Common myeloid progenitor, CD34-positive (primary cell): ENCODE results near the gene PDE4D.

Source experiments
- CTCF ChIA-PET: fragments of 350-600 bp; sonication (Branson Sonifier 250); formaldehyde crosslinking; loops from one replicate; lab custom pipeline; 2021; ENCODE audit warnings: antibody characterized with exemption; lab: Charles Lee
- POLR2A ChIA-PET: fragments of 350-600 bp; sonication (Branson Sonifier 250); formaldehyde crosslinking; loops from one replicate; lab custom pipeline; 2021; ENCODE audit warnings: antibody characterized with exemption; lab: Charles Lee
- DNase-seq, 3 donors: peaks; one replicate each; pipeline versions ENCODE4 v3.0.0 to v3.0.0-alpha.2; 2013
- H3K27ac ChIP-seq, 2 experiments: 1 replicate in 1 of 2; 2 replicates in 1 of 2; pipeline ENCODE4 v1.7.0; 2013; ENCODE audit warnings: inconsistent platforms in 2 of 2, low read length in 2 of 2, mild to moderate bottlenecking in 2 of 2, low read depth in 1 of 2, moderate library complexity in 1 of 2; ENCODE audit not compliant: severe bottlenecking in 2 of 2, insufficient read depth in 1 of 2, poor library complexity in 1 of 2
- H3K27me3 ChIP-seq, 5 experiments: replicated peaks in 2 of 5; 1 replicate in 3 of 5; 2 replicates in 2 of 5; pipeline versions ENCODE4 v1.6.1 to v1.7.0; 2013; ENCODE audit warnings: low read length in 4 of 5, mild to moderate bottlenecking in 2 of 5, moderate library complexity in 2 of 5, inconsistent platforms in 1 of 5; ENCODE audit not compliant: insufficient read depth in 5 of 5, control insufficient read depth in 4 of 5
- H3K36me3 ChIP-seq, 4 experiments: 1 replicate in 2 of 4; 2 replicates in 2 of 4; pipeline versions ENCODE4 v1.6.1 to v1.7.0; 2013; ENCODE audit warnings: low read length in 3 of 4, control low read depth in 1 of 4, mild to moderate bottlenecking in 1 of 4; ENCODE audit not compliant: control insufficient read depth in 4 of 4, insufficient read depth in 4 of 4
- H3K4me1 ChIP-seq, 4 experiments: 1 replicate in 3 of 4; 2 replicates in 1 of 4; pipeline versions ENCODE4 v1.6.1 to v1.7.1; 2013; ENCODE audit warnings: low read length in 3 of 4, mild to moderate bottlenecking in 3 of 4, control low read depth in 1 of 4, inconsistent platforms in 1 of 4, moderate library complexity in 1 of 4; ENCODE audit not compliant: control insufficient read depth in 4 of 4, insufficient read depth in 4 of 4; ENCODE audit errors: control extremely low read depth in 1 of 4
- H3K4me3 ChIP-seq, 7 experiments: 1 replicate in 4 of 7; 2 replicates in 3 of 7; pipeline versions ENCODE4 v1.5.1 to v1.7.0; 2013; ENCODE audit warnings: mild to moderate bottlenecking in 7 of 7, low read length in 6 of 7, moderate library complexity in 6 of 7, inconsistent platforms in 2 of 7, low read depth in 2 of 7, control low read depth in 1 of 7; ENCODE audit not compliant: insufficient read depth in 4 of 7, control insufficient read depth in 1 of 7; ENCODE audit errors: extremely low read depth in 1 of 7
- H3K9me3 ChIP-seq, 5 experiments: 1 replicate in 4 of 5; 2 replicates in 1 of 5; pipeline versions ENCODE4 v1.6.1 to v1.7.1; 2013; ENCODE audit warnings: low read length in 4 of 5, mild to moderate bottlenecking in 2 of 5, inconsistent platforms in 1 of 5, low read depth in 1 of 5, moderate library complexity in 1 of 5; ENCODE audit not compliant: control insufficient read depth in 4 of 5, insufficient read depth in 2 of 5; ENCODE audit errors: control extremely low read depth in 1 of 5
- WGBS: methylation state at CpG from one replicate; pipeline ENCODE4 v1.1.5; 2013; ENCODE audit not compliant: insufficient coverage; 5-methylcytosine and 5-hydroxymethylcytosine counted together

The PDE4D gene

DNA sequence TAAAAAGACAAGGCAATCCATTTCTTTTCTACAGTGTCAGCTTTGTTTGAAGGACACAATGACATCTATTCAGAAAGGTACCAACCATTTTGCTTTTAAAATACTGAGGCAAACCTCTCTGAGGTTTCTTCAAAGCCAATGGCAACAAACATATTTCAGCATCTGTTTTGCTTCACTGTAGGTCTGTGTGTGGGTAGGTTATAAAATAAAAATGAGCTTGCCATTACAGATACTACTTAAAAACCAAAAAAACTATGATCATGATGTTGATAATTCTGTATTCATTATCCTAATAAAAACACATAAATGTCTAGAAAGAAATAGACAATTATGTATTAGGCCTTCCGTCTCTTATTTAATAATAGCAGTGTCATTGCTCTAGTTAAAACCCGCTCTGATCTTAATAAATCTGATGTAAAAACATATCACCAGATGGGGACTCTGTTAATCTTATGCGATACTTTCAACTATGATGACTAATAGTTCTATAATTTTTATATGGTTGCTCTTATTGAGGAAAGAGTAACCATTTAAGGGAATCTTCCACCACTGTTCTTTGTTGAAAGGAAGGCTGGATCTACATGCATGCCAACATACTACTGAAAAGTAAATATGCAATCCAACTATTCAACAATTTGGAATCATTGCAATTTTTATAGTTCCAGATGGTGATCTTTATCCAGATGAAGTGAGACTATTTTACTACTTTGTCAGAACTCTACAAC, 647.2 kb downstream of the PDE4D start:
- Histone ChIP-seq H3K4me1 (peaks cover 0 to 1% (median 0%) of the 10 kb centered on the region in 4 experiments), H3K27me3 (no peaks in the 10 kb centered on the region), H3K27ac (no peak overlapping the region), H3K36me3 (no peaks in the 10 kb centered on the region), H3K4me3 (no peak overlapping the region), H3K9me3 (peaks cover 0 to 1% (median 0%) of the 10 kb centered on the region in 5 experiments)
- WGBS = 80% methylated on average over 1 of the region's 3 CpGs
- no peak for DNase-seq
- ChIA-PET CTCF (interaction anchor here (1.8 kb wide), 1 partner anchor 13 kb away, joined by 4 read pairs; no protein-coding TSS in a partner anchor), POLR2A (no interaction called here)

DNA sequence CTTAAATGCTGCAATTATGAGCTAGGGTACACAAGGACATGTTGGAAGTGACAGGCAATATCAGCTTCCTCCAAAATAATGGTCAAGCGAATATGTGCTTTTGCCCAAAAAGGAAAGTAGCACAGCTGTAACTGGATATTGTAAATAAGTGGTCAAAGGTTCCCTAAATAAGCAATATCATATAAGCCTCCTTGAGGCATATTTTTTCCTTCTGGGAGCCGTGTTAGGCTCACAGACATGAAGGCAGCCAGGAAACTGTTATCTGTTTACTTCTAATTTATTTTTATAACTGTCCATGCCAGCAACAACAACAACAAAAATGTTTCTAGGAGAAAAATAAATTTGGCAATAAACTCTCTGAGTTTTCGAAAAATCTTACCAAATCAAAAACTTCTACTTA, 648.3 kb downstream of the PDE4D start:
- Histone ChIP-seq H3K36me3 (no peaks in the 10 kb centered on the region), H3K4me3 (no peak overlapping the region), H3K27ac (no peak overlapping the region), H3K4me1 (peaks cover 0 to 1% (median 0%) of the 10 kb centered on the region in 4 experiments), H3K9me3 (no peaks in the 10 kb centered on the region), H3K27me3 (no peaks in the 10 kb centered on the region)
- POLR2A ChIA-PET = no interaction called here
- CTCF ChIA-PET = interaction anchor here (0.8 to 1.3 kb wide), 2 partner anchors 9 to 24 kb away, joined by 3 read pairs; no protein-coding TSS in a partner anchor
- no CpG with 5 or more reads among the region's 3 CpGs for WGBS
- no peak for DNase-seq

GRCh38 chr5:59241552-59241951, 652.0 kb downstream of the PDE4D start:
- WGBS = no CpG with 5 or more reads among the region's 1 CpG
- H3K4me1 ChIP-seq = no peaks in the 10 kb centered on the region
- H3K27ac ChIP-seq = no peak overlapping the region
- ChIA-PET POLR2A (no interaction called here), CTCF (no interaction called here)
- H3K36me3 ChIP-seq = no peaks in the 10 kb centered on the region
- no peak overlapping the region for H3K4me3 ChIP-seq
- no peaks in the 10 kb centered on the region for H3K9me3 ChIP-seq
- H3K27me3 ChIP-seq = no peaks in the 10 kb centered on the region
- DNase-seq = no peak

DNA sequence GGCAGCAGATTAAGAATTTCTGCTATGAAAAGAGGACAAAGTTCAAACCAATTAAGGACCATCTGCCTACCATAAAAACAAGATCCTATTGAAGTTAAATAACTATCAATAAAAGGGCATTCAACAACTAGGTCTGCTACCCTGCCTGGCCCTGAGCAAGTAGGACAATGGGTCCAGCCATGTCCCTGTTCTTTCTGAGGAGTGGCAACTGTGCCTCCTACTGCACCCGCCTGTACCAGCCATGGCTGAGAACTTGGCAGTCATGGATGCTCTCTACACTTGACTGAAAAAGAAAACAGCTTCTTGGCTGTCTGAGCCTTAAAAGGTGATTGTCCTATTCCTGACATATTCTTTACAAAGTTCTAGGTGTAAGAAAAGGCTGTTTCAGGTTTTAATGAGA, 652.4 kb downstream of the PDE4D start:
- Histone ChIP-seq H3K9me3 (no peaks in the 10 kb centered on the region), H3K4me1 (no peaks in the 10 kb centered on the region), H3K27me3 (no peaks in the 10 kb centered on the region), H3K36me3 (no peaks in the 10 kb centered on the region), H3K4me3 (no peak overlapping the region), H3K27ac (no peak overlapping the region)
- ChIA-PET POLR2A (no interaction called here), CTCF (no interaction called here)
- 100% methylated on average over 1 of the region's 1 CpG for WGBS
- no peak for DNase-seq

DNA sequence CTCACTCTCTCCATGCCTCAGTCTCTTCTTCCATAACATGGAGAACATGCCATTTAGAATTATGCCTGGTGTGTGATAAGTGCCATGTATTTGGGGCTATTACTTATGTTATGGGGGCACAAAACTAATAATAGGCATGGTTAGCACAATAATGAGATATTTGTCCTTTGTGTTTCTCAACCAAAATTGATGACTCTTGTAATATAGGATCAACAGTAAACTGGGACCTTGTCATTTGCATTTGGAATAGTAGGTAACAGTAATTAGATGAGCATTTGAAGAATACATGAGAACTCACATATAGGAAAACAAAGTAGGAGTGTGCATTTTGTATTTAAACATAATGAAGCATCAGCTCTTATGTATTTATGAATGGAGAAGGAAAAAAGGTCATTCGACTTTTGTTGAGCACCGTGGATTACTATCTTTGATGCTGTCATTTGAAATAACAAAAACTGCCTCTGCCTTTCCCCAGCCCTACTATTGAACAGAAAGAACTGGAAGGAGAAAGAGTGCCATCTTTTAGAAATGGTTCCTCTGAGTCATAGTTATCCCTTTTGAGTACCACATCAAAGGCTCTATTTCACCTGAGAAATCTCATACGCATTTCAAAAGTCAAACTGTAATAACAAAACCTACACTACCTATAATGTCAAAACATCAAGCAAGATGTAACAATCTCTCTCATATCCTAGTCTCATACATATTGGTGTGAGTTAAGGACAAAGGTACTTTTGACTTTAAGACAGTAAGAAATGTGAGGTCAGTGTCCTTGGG, 655.2 kb downstream of the PDE4D start:
- ChIA-PET CTCF (no interaction called here), POLR2A (no interaction called here)
- H3K9me3 ChIP-seq = no peaks in the 10 kb centered on the region
- no peak for DNase-seq
- no peaks in the 10 kb centered on the region for H3K36me3 ChIP-seq
- H3K4me3 ChIP-seq = no peak overlapping the region
- H3K27me3 ChIP-seq = no peaks in the 10 kb centered on the region
- H3K4me1 ChIP-seq = no peaks in the 10 kb centered on the region
- H3K27ac ChIP-seq = no peak overlapping the region
- WGBS = no CpG with 5 or more reads among the region's 3 CpGs

GRCh38 chr5:59236986-59237385, 656.5 kb downstream of the PDE4D start:
- Histone ChIP-seq H3K9me3 (no peaks in the 10 kb centered on the region), H3K27me3 (no peaks in the 10 kb centered on the region), H3K36me3 (no peaks in the 10 kb centered on the region), H3K4me3 (no peak overlapping the region), H3K27ac (no peak overlapping the region), H3K4me1 (no peaks in the 10 kb centered on the region)
- CTCF ChIA-PET = interaction anchor here (0.8 to 1.4 kb wide), 2 partner anchors 111 to 118 kb away, joined by 3 read pairs; no protein-coding TSS in a partner anchor
- DNase-seq = no peak
- POLR2A ChIA-PET = no interaction called here

DNA sequence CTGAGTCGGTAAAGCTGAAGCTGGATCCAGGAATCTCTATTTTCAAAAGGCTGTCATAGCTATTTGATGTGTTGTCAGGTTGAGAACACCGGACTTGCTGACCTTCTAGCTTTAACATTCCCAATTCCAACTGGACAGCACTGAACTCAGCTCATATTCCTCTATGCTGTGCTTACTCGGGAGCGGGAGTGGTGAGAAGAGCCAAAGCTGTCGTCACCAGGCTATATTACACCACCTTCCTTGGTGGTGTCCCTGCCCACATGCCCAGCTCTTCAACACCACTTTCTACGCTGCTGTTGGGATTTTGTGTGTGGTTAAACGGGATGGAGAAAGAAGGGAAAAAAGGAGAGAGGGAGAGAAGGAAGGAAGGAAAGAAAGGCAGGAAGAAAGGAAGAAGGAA, 657.1 kb downstream of the PDE4D start:
- Histone ChIP-seq H3K4me1 (no peaks in the 10 kb centered on the region), H3K36me3 (no peaks in the 10 kb centered on the region), H3K27me3 (no peaks in the 10 kb centered on the region), H3K9me3 (no peaks in the 10 kb centered on the region), H3K27ac (no peak overlapping the region), H3K4me3 (no peak overlapping the region)
- CTCF ChIA-PET = interaction anchor here (0.8 to 1.4 kb wide), 2 partner anchors 112 to 119 kb away, joined by 3 read pairs; no protein-coding TSS in a partner anchor
- 100% methylated on average over 2 of the region's 7 CpGs for WGBS
- POLR2A ChIA-PET = no interaction called here
- DNase-seq = no peak
